Endothelial cell of umbilical vein (primary cell): ENCODE measurements around the gene KCNH6. TPM values are rescaled to one million over a fixed set of nuclear protein-coding genes. Genes with fewer than 3 reads are reported as not detected.

Source experiments
- BruUV-seq: library from RNA; stranded (reverse); fragments of 400-500 nt; replicated peaks from 2 replicates; lab custom pipeline; 2021; lab: Mats Ljungman, UMichigan
- CTCF ChIA-PET: fragments of 300-600, 350-600 bp; sonication (Branson Sonifier 250); formaldehyde crosslinking; loops from one replicate; lab custom pipeline; 2021; ENCODE audit warnings: antibody characterized with exemption, inconsistent platforms; lab: Charles Lee
- POLR2A ChIA-PET: fragments of 300-600, 350-600 bp; sonication (Branson Sonifier 250); formaldehyde crosslinking; loops from one replicate; lab custom pipeline; 2021; ENCODE audit warnings: antibody characterized with exemption, inconsistent platforms; lab: Charles Lee
- DNase-seq: peaks from one replicate; pipeline ENCODE4 v3.0.0-alpha.2; 2011; ENCODE audit warnings: low read depth, low spot score
- FAIRE-seq: peaks from 2 replicates; lab custom pipeline; 2011; peaks lifted over from hg19 to GRCh38; lab: Jason Lieb, UNC
- H2AFZ ChIP-seq: 2 replicates; pipeline ENCODE4 v1.6.0; 2012; ENCODE audit warnings: low read depth, low read length, control low read depth, inconsistent platforms
- H3K27ac ChIP-seq: 2 replicates; pipeline ENCODE4 v1.5.1; 2011; ENCODE audit warnings: low read depth, mild to moderate bottlenecking, control low read depth, low read length, moderate library complexity; ENCODE audit not compliant: insufficient read depth
- H3K27me3 ChIP-seq, 2 experiments: 2 replicates each; pipeline versions ENCODE4 v1.6.0 to v1.6.1; 2011; ENCODE audit warnings: low read length in 2 of 2, mixed read lengths in 1 of 2; ENCODE audit not compliant: control insufficient read depth in 2 of 2, insufficient read depth in 2 of 2
- H3K36me3 ChIP-seq, 2 experiments: 2 replicates in 1 of 2; 3 replicates in 1 of 2; pipeline ENCODE4 v1.5.1; 2011; ENCODE audit warnings: low read length in 2 of 2, mild to moderate bottlenecking in 1 of 2, moderate library complexity in 1 of 2; ENCODE audit not compliant: control insufficient read depth in 2 of 2, insufficient read depth in 2 of 2; ENCODE audit errors: extremely low read depth in 1 of 2
- H3K4me1 ChIP-seq: 3 replicates; pipeline ENCODE4 v1.5.1; 2011; ENCODE audit warnings: mild to moderate bottlenecking, low read length; ENCODE audit not compliant: control insufficient read depth, insufficient read depth; ENCODE audit errors: extremely low read depth
- H3K4me2 ChIP-seq: 2 replicates; pipeline ENCODE4 v1.6.1; 2011; ENCODE audit warnings: low read length, control low read depth, mixed read lengths; ENCODE audit not compliant: insufficient read depth
- H3K4me3 ChIP-seq, 3 experiments: fragments of 200-600 bp in 1 of 3; sonication (generic), shearing (Covaris generic) in 1 of 3; replicated peaks in 1 of 3; 2 replicates each; pipeline ENCODE4 v1.5.1; 2011 to 2016; ENCODE audit warnings: control low read depth in 3 of 3, low read length in 3 of 3, mild to moderate bottlenecking in 2 of 3, inconsistent platforms in 1 of 3, low read depth in 1 of 3, moderate library complexity in 1 of 3; ENCODE audit not compliant: insufficient read depth in 1 of 3
- H3K79me2 ChIP-seq: 2 replicates; pipeline ENCODE4 v1.6.0; 2012; ENCODE audit warnings: low read length, inconsistent platforms; ENCODE audit not compliant: control insufficient read depth, insufficient read depth
- H3K9ac ChIP-seq: replicated peaks from 2 replicates; pipeline ENCODE3; 2011; ENCODE audit warnings: low read length, control low read depth; ENCODE audit not compliant: insufficient read depth; ENCODE audit errors: extremely low read depth
- H3K9me1 ChIP-seq: replicated peaks from 3 replicates; pipeline ENCODE4 v1.6.0; 2011; ENCODE audit warnings: mild to moderate bottlenecking, low read length; ENCODE audit not compliant: control insufficient read depth, insufficient read depth; ENCODE audit errors: extremely low read depth
- H3K9me3 ChIP-seq: replicated peaks from 2 replicates; pipeline ENCODE4 v1.5.1; 2012; ENCODE audit warnings: low read length, inconsistent platforms; ENCODE audit not compliant: control insufficient read depth, insufficient read depth
- H4K20me1 ChIP-seq: replicated peaks from 2 replicates; pipeline ENCODE3; 2011; ENCODE audit warnings: mild to moderate bottlenecking, low read length; ENCODE audit not compliant: control insufficient read depth, insufficient read depth; ENCODE audit errors: extremely low read depth
- CTCF ChIP-seq, 2 donors: IDR thresholded peaks; 1 replicate in 1 of 2; 2 replicates in 1 of 2; pipeline ENCODE4 v1.5.1; 2011; ENCODE audit warnings: low read length in 2 of 2, mild to moderate bottlenecking in 2 of 2, moderate library complexity in 2 of 2, control low read depth in 1 of 2, inconsistent platforms in 1 of 2, low read depth in 1 of 2; ENCODE audit not compliant: insufficient read depth in 1 of 2; ENCODE audit errors: extremely low read depth in 1 of 2
- EZH2 ChIP-seq: IDR thresholded peaks from 2 replicates; pipeline ENCODE4 v1.6.1; 2012; ENCODE audit warnings: borderline replicate concordance, low read depth, mild to moderate bottlenecking, moderate library complexity, low read length, inconsistent platforms; ENCODE audit not compliant: severe bottlenecking
- FOS ChIP-seq: IDR thresholded peaks from 2 replicates; pipeline ENCODE4 v1.6.1; 2011; ENCODE audit warnings: mild to moderate bottlenecking, low read length, moderate library complexity, borderline replicate concordance; ENCODE audit not compliant: insufficient read depth
- GATA2 ChIP-seq: IDR thresholded peaks from 2 replicates; pipeline ENCODE4 v1.7.0; 2011; ENCODE audit warnings: low read depth, mild to moderate bottlenecking, moderate library complexity, mixed read lengths, low read length; ENCODE audit not compliant: insufficient read length, insufficient read depth
- JUN ChIP-seq: IDR thresholded peaks from 2 replicates; pipeline ENCODE4 v1.6.1; 2011; ENCODE audit warnings: borderline replicate concordance, low read depth; ENCODE audit not compliant: insufficient read length, insufficient read depth
- MAX ChIP-seq: IDR thresholded peaks from 2 replicates; pipeline ENCODE4 v1.6.1; 2011; ENCODE audit not compliant: insufficient read depth, insufficient read length
- MYC ChIP-seq: IDR thresholded peaks from one replicate; pipeline ENCODE4 v1.6.1; 2011; ENCODE audit warnings: mild to moderate bottlenecking, low read depth, low read length
- POLR2A ChIP-seq: IDR thresholded peaks from 2 replicates; pipeline ENCODE4 v1.6.1; 2012; ENCODE audit warnings: low read depth, mild to moderate bottlenecking, control low read depth, low read length
- POLR2AphosphoS5 ChIP-seq: IDR thresholded peaks from 2 replicates; pipeline ENCODE4 v1.6.1; 2012; ENCODE audit warnings: low read depth, mild to moderate bottlenecking, control low read depth, low read length, moderate library complexity; ENCODE audit not compliant: insufficient read depth
- dilution Hi-C: fragments of 300-500 bp; cut with MboI; formaldehyde crosslinking; loops from one replicate; pipeline ENCODE4 v1.15.0; 2019; ENCODE audit warnings: low sequenced_read_pairs; ENCODE audit not compliant: extremely low pct_ligation_motif_present
- intact Hi-C: fragments of 100-400 bp; cut with micrococcal nuclease; formaldehyde crosslinking; loops from one replicate; pipeline ENCODE4 v1.10.0; 2022
- polyA plus RNA-seq, 4 experiments: library from polyadenylated mRNA; depleted of rRNA in 3 of 4; stranded (reverse) in 3 of 4; unstranded in 1 of 4; fragments of >200 nt; gene quantifications; 2 replicates each; pipeline versions ENCODE4 v1.2.1 to v1.2.3, GENCODE V29; 2011 to 2012; ENCODE audit warnings: missing spikeins in 1 of 4
- total RNA-seq: library from RNA; stranded (reverse); gene quantifications from 2 replicates; pipeline ENCODE4 v1.2.3, GENCODE V29; 2021

KCNH6 gene
- total and polyA plus RNA-seq, 2 donors (not counting 3 experiments of a cell fraction or from before 2014, with no cell fraction given): 0.07 TPM; not detected in 1

GRCh38 chr17:63546308-63547082, 23.3 kb downstream of the KCNH6 start:
- Histone ChIP-seq H3K4me1 (peaks cover 5% of the 10 kb centered on the region), H4K20me1 (no peaks in the 10 kb centered on the region), H3K36me3 (no peaks in the 10 kb centered on the region), H3K9ac (no peak overlapping the region), H3K27me3 (no peaks in the 10 kb centered on the region), H3K79me2 (peaks cover 10% of the 10 kb centered on the region), H2AFZ (no peak overlapping the region), H3K4me3 (no peak overlapping the region), H3K27ac (no peak overlapping the region), H3K4me2 (no peak overlapping the region), H3K9me3 (no peaks in the 10 kb centered on the region), H3K9me1 (no peaks in the 10 kb centered on the region)
- CTCF ChIA-PET: interaction anchor here (1.7 kb wide), 1 partner anchor 10 kb away, joined by 3 read pairs; no protein-coding TSS in a partner anchor
- FAIRE-seq: no peak
- dilution Hi-C loops: no loop called here
- intact Hi-C loops: no loop called here
- TF ChIP-seq POLR2AphosphoS5 (no peak), EZH2 (no peak), GATA2 (no peak), JUN (no peak), MAX (no peak), CTCF (IDR thresholded peaks at IDR 0.05; ENCODE audit: extremely low read depth in 1 of 2, insufficient read depth in 1 of 2, low read depth in 1 of 2, low read length in 2 of 2) (no peak), MYC (no peak), POLR2A (no peak), FOS (no peak)
- POLR2A ChIA-PET: interaction anchor here (0.7 kb wide), 1 partner anchor 28 kb away, joined by 8 read pairs; no protein-coding TSS in a partner anchor
- no TSS peak for BruUV-seq
- no peak for DNase-seq
